Hypothalamus (tissue), 51 donors: Measurements from ENCODE around the gene SH3TC1.
A peak's percentile ranks its signal among the peaks of the same experiment; 100 is the strongest.

Source experiments
- DNase-seq, 51 donors: peaks; one replicate each; lab custom pipeline; 2025; lab: John Stamatoyannopoulos, UW

SH3TC1 gene

GRCh38 chr4:8179771-8180170, 19.3 kb upstream of the SH3TC1 start:
- no peak for DNase-seq

GRCh38 chr4:8180310-8181093, 18.6 kb upstream of the SH3TC1 start:
- DNase-seq, result no peak

- no peak for DNase-seq
These were observed 18.0 kb upstream of the SH3TC1 start for GRCh38 chr4:8181119-8181518.

- no peak for DNase-seq
These were observed 17.2 kb upstream of the SH3TC1 start for GRCh38 chr4:8181844-8182243.

- no peak for DNase-seq
These were observed 16.8 kb upstream of the SH3TC1 start for GRCh38 chr4:8182294-8182693.

- no peak for DNase-seq
These were observed 16.0 kb upstream of the SH3TC1 start for GRCh38 chr4:8182858-8183725.

GRCh38 chr4:8184061-8184460, 15.0 kb upstream of the SH3TC1 start:
- no peak for DNase-seq

- no peak for DNase-seq
These were observed 13.8 kb upstream of the SH3TC1 start for GRCh38 chr4:8185295-8185694.

- no peak for DNase-seq
These were observed 13.2 kb upstream of the SH3TC1 start for GRCh38 chr4:8185930-8186329.

GRCh38 chr4:8188085-8188484, 11.0 kb upstream of the SH3TC1 start:
- DNase-seq, result no peak

GRCh38 chr4:8188743-8189550, 10.1 kb upstream of the SH3TC1 start:
- DNase-seq, result peak in 25 of 51 donors; percentile 14 to 70 (median 46)

GRCh38 chr4:8189551-8190466, 9.3 kb upstream of the SH3TC1 start:
- DNase-seq, result peak in 2 of 51 donors; percentile 47 to 52

- DNase-seq, result peak in 31 of 51 donors; percentile 14 to 70 (median 42)
These were observed 7.8 kb upstream of the SH3TC1 start for GRCh38 chr4:8191136-8191747.

GRCh38 chr4:8192748-8193738, 6.0 kb upstream of the SH3TC1 start:
- DNase-seq, result peak in 4 of 51 donors; percentile 14 to 35 (median 22)

GRCh38 chr4:8194306-8195242, 4.5 kb upstream of the SH3TC1 start:
- DNase-seq, result no peak

- no peak for DNase-seq
These were observed 3.7 kb upstream of the SH3TC1 start for GRCh38 chr4:8195431-8195830.
